Measurements from ENCODE around the gene EPHB2. TPM values are rescaled to one million over a fixed set of nuclear protein-coding genes. Genes with fewer than 3 reads are reported as not detected.

EPHB2 gene
- total RNA-seq, 2 experiments from 2014 or later, result 0.08 TPM; not detected in 1

DNA sequence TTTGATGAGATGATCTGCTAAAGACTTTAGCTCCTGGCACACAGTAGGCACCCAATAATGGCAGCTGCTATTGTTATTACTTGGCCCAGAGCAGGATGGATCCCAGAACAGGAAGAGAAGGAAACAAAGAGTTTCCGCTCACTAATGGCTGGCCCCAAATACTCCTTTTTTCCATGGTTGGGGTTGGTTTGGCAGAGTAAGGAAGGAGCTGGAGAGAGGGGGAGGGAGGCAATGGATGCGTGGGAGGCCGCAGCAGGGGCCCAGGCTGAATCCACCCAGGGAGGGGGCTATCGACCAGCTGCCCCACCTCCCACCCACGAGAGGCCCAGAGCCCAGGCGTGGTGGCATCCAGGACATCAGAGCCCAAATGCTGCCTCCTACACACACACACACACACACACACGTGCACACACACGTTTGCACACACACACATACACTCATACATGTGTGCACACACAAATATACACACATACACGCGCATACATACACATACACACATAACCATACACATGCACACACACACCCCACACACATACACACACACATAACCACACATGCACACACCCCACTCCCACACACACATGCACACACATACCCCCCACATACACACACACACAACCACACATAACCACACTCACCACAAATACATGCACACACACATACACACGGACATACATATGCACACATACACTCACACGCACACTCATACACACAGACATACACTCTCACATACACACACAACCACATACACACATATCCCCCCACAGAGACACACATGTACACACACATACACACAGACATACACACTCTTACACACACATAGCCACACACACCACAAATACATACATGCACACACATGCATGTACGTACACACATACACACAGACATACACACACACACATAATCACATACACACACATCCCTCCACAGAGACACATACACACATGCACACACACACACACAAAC lies 32.4 kb upstream of the EPHB2 start:
- Histone ChIP-seq H3K4me1 (ENCODE audit: insufficient read depth, low read length) (no peaks in the 10 kb centered on the region), H3K27me3 (ENCODE audit: control insufficient read depth in 1 of 2, insufficient read depth in 2 of 2, low read length in 2 of 2) (peaks cover 2 to 14% of the 10 kb centered on the region in 2 experiments), H3K36me3 (ENCODE audit: insufficient read depth, low read length) (no peaks in the 10 kb centered on the region), H3K4me3 (ENCODE audit: low read length) (no peak overlapping the region), H3K9me3 (ENCODE audit: control insufficient read depth in 1 of 2, insufficient read depth in 1 of 2, low read length in 2 of 2) (peaks cover 0 to 11% of the 10 kb centered on the region in 2 experiments), H3K27ac (ENCODE audit: low read depth in 1 of 2, low read length in 2 of 2) (no peak overlapping the region)
- intact Hi-C loops (cut with DNase I, micrococcal nuclease), result no loop called here
- DNase-seq, result no peak
- ATAC-seq (ENCODE audit: poor library complexity), result no peak
- Mint-ChIP-seq H3K27me3 (peaks cover 21% of the 10 kb centered on the region), H3K4me3 (no peak overlapping the region), H3K36me3 (ENCODE audit: low read depth) (no peaks in the 10 kb centered on the region), H3K9me3 (no peaks in the 10 kb centered on the region), H3K4me1 (ENCODE audit: low read depth) (no peaks in the 10 kb centered on the region), H3K27ac (no peak overlapping the region)
- CTCF ChIA-PET, result no interaction called here
- POLR2A ChIA-PET, result no interaction called here
- TF ChIP-seq, protein P1, sequence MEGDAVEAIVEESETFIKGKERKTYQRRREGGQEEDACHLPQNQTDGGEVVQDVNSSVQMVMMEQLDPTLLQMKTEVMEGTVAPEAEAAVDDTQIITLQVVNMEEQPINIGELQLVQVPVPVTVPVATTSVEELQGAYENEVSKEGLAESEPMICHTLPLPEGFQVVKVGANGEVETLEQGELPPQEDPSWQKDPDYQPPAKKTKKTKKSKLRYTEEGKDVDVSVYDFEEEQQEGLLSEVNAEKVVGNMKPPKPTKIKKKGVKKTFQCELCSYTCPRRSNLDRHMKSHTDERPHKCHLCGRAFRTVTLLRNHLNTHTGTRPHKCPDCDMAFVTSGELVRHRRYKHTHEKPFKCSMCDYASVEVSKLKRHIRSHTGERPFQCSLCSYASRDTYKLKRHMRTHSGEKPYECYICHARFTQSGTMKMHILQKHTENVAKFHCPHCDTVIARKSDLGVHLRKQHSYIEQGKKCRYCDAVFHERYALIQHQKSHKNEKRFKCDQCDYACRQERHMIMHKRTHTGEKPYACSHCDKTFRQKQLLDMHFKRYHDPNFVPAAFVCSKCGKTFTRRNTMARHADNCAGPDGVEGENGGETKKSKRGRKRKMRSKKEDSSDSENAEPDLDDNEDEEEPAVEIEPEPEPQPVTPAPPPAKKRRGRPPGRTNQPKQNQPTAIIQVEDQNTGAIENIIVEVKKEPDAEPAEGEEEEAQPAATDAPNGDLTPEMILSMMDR (IDR thresholded peaks at IDR 0.05), result no peak

DNA sequence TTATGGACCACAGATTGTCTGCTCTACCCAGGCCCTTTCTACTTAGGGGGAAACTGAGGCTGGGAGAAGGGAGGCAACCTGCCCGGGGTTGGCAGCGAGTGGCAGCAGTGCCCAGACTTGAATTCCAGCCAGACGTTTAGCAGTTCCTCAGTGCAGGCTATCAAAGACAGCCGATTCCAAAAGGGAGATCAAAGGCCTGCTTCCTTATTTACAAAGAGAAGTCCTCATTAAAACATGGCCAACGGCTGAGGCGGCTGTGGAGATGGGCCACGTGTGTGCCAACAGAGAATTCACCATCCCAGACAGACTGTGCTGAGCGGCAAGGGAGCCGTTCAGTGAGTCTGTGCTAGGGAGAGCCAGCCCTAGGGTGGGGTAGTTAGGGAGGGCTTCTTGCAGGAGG lies 29.9 kb upstream of the EPHB2 start:
- no peak overlapping the region for H3K27ac ChIP-seq (ENCODE audit: low read depth in 1 of 2, low read length in 2 of 2)
- ChIA-PET POLR2A (no interaction called here), CTCF (no interaction called here)
- no peaks in the 10 kb centered on the region for H3K4me1 Mint-ChIP-seq (ENCODE audit: low read depth)
- H3K27ac Mint-ChIP-seq, result no peak overlapping the region
- no peaks in the 10 kb centered on the region for H3K4me1 ChIP-seq (ENCODE audit: insufficient read depth, low read length)
- no peak overlapping the region for H3K4me3 Mint-ChIP-seq
- TF ChIP-seq, protein P1 (IDR thresholded peaks at IDR 0.05), result no peak
- H3K9me3 Mint-ChIP-seq, result no peaks in the 10 kb centered on the region
- ATAC-seq (ENCODE audit: poor library complexity), result no peak
- peaks cover 0 to under 1% of the 10 kb centered on the region in 2 experiments for H3K27me3 ChIP-seq (ENCODE audit: control insufficient read depth in 1 of 2, insufficient read depth in 2 of 2, low read length in 2 of 2)
- H3K27me3 Mint-ChIP-seq, result peaks cover 16% of the 10 kb centered on the region
- no peaks in the 10 kb centered on the region for H3K36me3 Mint-ChIP-seq (ENCODE audit: low read depth)
- no peaks in the 10 kb centered on the region for H3K36me3 ChIP-seq (ENCODE audit: insufficient read depth, low read length)
- no peak overlapping the region for H3K4me3 ChIP-seq (ENCODE audit: low read length)
- peaks cover 0 to 7% of the 10 kb centered on the region in 2 experiments for H3K9me3 ChIP-seq (ENCODE audit: control insufficient read depth in 1 of 2, insufficient read depth in 1 of 2, low read length in 2 of 2)
- intact Hi-C loops (cut with DNase I, micrococcal nuclease), result no loop called here
- no peak for DNase-seq

DNA sequence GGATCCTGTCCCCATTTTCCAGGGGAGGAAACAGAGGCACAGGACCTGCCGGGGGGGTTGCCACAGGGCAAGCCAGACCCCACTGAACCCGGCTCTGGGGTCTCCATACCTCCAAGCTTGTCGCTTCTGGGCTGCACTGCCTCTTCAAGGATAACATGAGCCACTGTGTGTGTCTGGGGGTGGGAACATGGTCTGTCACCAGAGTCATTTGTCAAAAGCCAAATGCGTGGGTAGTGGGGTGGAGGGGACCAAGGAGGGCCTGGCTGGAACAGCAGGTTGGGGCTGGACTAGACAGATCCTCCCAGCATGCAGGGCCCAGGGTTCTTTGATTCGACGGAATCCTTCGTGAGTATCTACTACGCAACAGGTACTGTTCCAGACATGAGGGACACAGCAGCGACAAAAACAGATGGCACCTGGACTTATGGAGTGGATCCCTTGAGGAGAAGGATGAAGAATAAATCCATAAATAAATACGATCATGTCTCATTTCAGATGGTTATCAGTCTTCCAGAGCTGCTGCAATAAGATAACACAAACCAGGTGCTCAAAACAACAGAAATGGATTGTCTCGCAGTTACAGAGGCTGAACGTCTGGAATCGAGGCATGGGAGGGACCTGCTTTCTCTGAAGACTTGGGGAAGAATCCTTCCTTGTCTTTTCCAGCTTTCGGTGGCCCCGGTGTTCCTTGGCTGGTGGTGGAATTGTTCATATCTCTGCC lies 28.9 kb upstream of the EPHB2 start:
- ATAC-seq (ENCODE audit: poor library complexity) (no peak), DNase-seq (no peak)
- Mint-ChIP-seq H3K27me3 (peaks cover 20% of the 10 kb centered on the region), H3K4me1 (ENCODE audit: low read depth) (no peaks in the 10 kb centered on the region), H3K4me3 (no peak overlapping the region), H3K27ac (no peak overlapping the region), H3K9me3 (no peaks in the 10 kb centered on the region), H3K36me3 (ENCODE audit: low read depth) (no peaks in the 10 kb centered on the region)
- TF ChIP-seq, protein P1 (IDR thresholded peaks at IDR 0.05), result no peak
- Histone ChIP-seq H3K27ac (ENCODE audit: low read depth in 1 of 2, low read length in 2 of 2) (no peak overlapping the region), H3K9me3 (ENCODE audit: control insufficient read depth in 1 of 2, insufficient read depth in 1 of 2, low read length in 2 of 2) (peaks cover 0 to 5% of the 10 kb centered on the region in 2 experiments), H3K36me3 (ENCODE audit: insufficient read depth, low read length) (no peaks in the 10 kb centered on the region), H3K4me1 (ENCODE audit: insufficient read depth, low read length) (no peaks in the 10 kb centered on the region), H3K27me3 (ENCODE audit: control insufficient read depth in 1 of 2, insufficient read depth in 2 of 2, low read length in 2 of 2) (no peaks in the 10 kb centered on the region), H3K4me3 (ENCODE audit: low read length) (no peak overlapping the region)
- ChIA-PET CTCF (no interaction called here), POLR2A (interaction anchor here (0.8 kb wide), 1 partner anchor 52 kb away, joined by 6 read pairs; no protein-coding TSS in a partner anchor)
- intact Hi-C loops (cut with DNase I, micrococcal nuclease), result no loop called here
